GM21515 (cell line): Measurements from ENCODE around the gene ARRDC2.
"Not testable (repeated sequence)": the region's sequence is repeated elsewhere in the genome, so short reads cannot be mapped to it uniquely, and the experiment has no call there.

ENCODE experiments used
- ATAC-seq: cut with Tn5 transposase; IDR thresholded peaks from one replicate; pipeline ENCODE4 v1.9.1; 2021; ENCODE audit not compliant: unreplicated experiment

ARRDC2 gene

DNA sequence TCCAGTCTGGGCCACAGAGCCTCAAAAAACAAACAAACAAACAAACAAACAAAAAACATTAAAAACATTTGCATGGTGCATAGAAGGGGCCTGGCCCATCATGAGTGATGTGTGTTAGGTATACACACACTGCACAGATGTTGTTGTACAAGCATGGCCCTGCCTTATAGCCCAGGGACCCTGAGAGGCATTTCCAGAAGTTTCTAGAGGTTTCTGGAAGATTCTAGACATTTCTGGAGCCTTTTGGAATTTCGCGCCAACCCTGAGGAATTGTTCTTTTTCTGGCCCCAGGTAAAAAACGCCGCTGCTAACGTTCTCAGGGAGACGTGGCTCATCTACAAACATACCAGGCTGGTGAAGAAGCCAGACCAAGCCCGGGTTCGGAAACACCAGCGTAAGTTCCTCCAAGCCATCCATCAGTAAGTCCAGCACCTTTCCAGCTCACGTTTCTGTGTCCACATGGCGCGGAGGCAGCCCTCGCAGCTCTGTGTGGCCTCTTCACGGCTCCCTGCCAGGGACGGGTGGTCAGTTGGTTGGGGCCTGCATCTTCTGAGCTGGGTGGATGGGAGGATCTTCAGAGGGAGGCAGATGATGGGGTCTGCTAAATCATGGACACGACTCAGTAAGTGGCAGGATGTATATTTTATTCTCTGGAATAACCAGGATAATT, 18.4 kb upstream of the ARRDC2 start:
- ATAC-seq, result no peak

DNA sequence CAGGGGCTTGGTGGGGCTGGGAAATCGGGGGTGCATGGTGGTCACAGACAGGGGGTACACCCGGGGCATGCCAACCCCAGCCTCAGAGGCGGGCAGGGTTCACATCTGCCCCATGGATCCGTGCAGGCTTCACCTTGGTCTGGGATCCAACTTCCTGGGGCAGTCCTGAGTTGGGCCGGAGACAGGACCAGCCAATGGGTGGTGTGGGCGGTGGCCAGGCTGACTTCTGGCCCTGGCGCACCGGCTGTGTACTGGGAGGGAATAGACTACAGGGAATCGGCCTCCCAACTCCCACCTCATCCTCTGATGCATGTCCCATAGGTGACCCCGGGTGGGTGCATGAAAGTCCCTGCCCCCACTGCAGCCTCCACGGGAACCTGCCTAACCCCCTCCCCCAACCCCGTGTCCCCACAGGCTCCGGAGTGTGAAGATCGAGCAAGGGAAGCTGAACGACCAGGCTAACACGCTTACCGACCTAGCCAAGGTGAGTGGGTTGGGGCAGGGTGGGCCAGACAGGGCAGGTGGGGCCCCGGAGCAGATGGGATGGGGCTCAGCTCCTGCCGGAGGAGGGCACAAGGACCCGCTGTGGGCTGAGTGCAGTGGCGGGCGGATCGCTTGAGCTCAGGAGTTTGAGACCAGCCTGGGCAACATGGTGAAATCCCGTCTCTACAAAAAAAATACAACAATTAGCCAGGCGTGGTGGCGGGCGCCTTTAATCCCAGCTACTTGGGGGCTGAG, 14.7 kb upstream of the ARRDC2 start:
- no peak for ATAC-seq

DNA sequence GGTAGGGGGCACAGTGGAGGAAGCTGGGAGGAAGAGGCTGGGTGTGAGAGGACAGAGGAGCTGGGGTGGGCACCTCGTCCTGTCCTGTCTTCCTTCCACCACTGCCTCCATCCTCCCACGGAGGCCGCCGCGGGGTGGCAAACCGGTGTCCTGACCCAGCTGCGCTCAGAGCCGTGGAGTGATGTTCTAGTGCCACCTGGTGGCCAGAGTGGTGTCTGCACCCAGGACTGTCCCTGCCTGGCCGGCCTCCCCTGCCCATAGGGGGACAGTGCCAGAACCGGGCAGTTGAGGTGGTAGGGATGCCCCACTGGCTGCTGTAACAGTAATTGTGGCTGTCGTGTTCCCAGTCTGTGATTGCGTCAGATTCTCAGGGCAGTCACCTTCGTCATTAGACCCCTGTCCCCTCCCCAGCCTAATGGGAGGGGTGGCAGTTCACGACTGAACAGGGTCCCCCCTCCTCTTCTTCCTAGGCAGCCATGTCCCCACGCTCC, 11.1 kb upstream of the ARRDC2 start:
- no peak for ATAC-seq

DNA sequence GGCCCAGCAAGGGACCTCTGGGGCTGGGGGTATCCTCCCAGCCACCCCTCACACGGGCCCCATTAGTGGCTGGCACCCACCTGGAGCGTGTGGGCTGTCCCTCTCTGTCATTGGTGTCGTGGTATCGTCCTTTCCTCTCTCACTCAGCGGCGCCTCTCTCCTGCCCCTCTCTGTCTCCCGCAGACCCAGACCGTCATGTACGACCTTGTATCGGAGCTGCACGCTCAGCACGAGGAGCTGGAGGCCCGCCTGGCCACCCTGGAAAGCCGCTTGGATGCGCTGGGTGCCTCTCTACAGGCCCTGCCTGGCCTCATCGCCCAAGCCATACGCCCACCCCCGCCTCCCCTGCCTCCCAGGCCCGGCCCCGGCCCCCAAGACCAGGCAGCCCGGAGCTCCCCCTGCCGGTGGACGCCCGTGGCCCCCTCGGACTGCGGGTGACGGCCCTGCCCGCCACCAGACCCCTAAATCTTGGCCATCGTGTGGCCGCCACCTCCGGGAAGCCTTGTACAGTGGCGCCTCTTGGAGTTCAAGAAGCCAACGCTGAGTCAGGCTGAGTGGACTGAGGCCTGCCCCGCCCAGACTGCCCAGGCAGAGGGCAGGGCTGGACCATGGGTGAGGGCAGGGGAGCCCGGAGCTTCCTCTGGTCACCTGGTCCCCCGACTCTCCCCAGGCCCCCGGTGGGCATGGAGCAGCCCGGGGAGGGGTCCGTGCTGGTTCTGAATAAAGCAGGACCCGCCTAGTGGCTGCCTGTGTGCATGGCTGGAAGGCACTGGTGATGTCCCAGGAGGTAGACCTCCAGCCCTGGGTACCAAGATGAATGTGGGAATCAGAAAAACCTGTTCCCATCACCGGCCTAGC, 9.8 kb upstream of the ARRDC2 start:
- ATAC-seq, result no peak

- ATAC-seq, result no peak
Observed at GRCh38 chr19:17998827-17999150, 9.2 kb upstream of the ARRDC2 start.

DNA sequence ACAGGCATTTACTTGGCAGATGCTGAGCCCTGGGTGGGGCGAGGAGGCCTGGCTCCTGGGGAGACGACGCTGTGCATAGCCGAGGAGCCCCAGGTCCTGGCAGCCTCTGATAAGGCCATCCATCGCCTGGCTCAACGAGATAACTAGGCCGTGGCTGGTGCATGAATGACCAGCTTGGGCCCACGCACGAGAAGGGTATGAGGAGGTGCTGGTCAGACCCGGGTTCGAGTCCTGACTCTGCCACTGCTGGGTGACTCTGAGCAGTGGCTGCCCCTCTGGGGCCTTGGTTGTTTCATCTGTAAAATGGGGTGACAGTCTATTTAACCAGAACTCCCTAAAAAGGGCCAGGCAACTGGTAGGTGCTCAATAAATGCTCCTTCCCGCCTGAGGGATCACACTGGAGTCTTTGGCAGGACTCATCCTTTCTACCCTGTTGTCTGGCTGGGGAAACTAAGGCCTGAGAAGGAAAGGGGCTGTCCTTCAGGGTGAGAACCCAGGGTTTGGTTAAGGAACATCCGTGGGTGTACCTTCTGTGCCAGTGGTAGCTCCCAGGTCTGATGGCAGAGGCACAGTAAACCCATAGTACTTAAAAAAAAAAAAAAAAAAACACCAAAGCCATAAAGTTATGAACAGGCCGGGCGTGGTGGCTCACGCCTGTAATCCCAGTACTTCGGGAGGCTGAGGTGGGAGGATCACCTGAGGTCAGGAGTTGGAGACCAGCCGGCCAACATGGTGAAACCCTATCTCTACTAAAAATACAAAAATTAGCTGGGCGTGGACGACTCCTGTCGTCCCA, 8.1 kb upstream of the ARRDC2 start:
- ATAC-seq, result no peak

DNA sequence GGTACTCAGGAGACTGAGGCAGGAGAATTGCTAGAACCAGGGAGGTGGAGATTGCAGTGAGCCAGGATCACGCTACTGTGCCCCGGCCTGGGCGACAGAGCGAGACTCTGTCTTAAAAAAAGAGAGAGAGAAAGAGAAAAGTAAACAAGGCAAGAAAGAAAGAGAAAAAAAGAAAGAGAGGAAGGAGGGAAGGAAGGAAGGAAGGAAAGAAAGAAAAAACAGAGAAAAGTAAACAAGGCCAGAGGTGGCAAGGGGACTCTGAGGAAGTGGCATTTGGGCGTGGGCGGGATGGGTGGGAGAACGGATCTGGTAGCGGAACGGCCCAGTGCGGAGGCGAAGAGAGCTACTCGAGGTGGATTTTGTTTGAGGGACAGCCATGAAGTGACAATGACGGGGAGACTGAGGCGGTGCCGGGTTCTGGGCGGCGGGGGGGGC, 7.5 kb upstream of the ARRDC2 start:
- ATAC-seq, result no peak

DNA sequence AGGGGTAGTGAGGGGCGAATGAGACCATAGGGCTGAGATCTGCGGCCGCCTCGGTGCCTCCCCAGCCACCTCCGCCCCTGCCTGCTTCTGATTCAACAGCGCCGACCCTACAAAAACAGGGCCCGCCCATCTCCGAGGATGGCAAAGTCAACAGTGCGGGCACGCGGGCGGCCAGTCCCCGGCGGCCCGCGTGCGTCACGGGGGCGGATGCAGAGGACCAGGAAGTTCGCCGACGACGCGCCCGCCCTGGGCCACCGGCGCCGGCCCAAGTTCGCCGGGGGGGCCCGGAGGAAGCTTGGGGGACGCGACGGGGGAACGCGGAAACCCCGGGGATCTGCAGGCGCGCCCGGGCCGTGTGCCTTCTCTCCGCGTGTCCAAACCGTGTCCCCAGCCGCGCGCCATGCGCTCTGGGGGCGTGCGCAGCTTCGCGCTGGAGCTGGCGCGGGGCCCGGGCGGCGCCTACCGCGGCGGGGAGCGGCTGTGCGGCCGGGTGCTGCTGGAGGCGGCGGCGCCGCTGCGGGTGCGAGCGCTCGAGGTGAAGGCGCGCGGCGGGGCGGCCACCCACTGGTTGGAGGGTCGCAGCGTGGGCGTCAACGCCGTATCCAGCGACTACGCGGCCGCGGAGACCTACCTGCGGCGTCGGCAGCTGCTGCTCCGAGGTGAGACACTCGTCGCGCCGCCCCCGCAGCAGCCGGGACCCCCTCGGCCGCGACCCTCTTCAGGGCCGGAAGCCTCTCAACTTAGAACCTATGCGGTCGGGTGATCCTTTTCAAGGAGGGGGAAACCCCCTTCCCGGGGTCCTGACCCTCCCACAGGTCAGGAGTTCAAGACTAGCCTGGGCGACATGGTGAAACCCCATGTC, 6.8 kb upstream of the ARRDC2 start:
- ATAC-seq, result peak; percentile 53

- ATAC-seq, result no peak
Observed at GRCh38 chr19:18001777-18002345, 6.1 kb upstream of the ARRDC2 start.

- no peak for ATAC-seq
Observed at GRCh38 chr19:18002347-18002850, 5.6 kb upstream of the ARRDC2 start.

GRCh38 chr19:18005750-18006149, 2.2 kb upstream of the ARRDC2 start:
- ATAC-seq, result not testable (repeated sequence)

GRCh38 chr19:18007044-18007916, 690 bp upstream of the ARRDC2 start:
- peak; percentile 46 for ATAC-seq

- no peak for ATAC-seq
Observed at GRCh38 chr19:18008814-18009213, 844 bp downstream of the ARRDC2 start.

- no peak for ATAC-seq
Observed at GRCh38 chr19:18009412-18010066, 1.6 kb downstream of the ARRDC2 start.

- no peak for ATAC-seq
Observed at GRCh38 chr19:18010149-18010548, 2.2 kb downstream of the ARRDC2 start.

GRCh38 chr19:18013210-18014111, 5.5 kb downstream of the ARRDC2 start:
- ATAC-seq, result no peak

- ATAC-seq, result no peak
Observed at GRCh38 chr19:18014197-18014596, 6.2 kb downstream of the ARRDC2 start.
